ENCODE measurements around the gene INPP5A.

GRCh38 chr10:132712291-132712690, 174.7 kb downstream of the INPP5A start:
- no peak for TF ChIP-seq SUZ12 (IDR thresholded peaks at IDR 0.05; ENCODE audit: extremely low read depth, insufficient read depth, insufficient read length)
- no peak for TF ChIP-seq ZNF274 (IDR thresholded peaks at IDR 0.05; ENCODE audit: low read depth, low read length)
- no peak for TF ChIP-seq YY1 (IDR thresholded peaks at IDR 0.05; ENCODE audit: insufficient read depth, insufficient read length)
